Prostate gland (tissue), 2 donors: Measurements from ENCODE around the gene SMARCB1. TPM values are rescaled to one million over a fixed set of nuclear protein-coding genes. Genes with fewer than 3 reads are reported as not detected.

Experiments used
- DNase-seq: peaks from one replicate; pipeline ENCODE4 v3.0.0-alpha.2; 2019; ENCODE audit warnings: low spot score
- H3K27ac ChIP-seq, 2 donors: fragments of 200-600 bp; sonication (generic); 2 replicates each; pipeline ENCODE4 v1.5.1; 2017 to 2019
- H3K27me3 ChIP-seq: fragments of 200-600 bp; sonication (generic); replicated peaks from 2 replicates; pipeline ENCODE4 v1.5.1; 2019; ENCODE audit not compliant: insufficient read depth
- H3K36me3 ChIP-seq, 2 donors: fragments of 200-600 bp; sonication (generic); 1 replicate in 1 of 2; 2 replicates in 1 of 2; pipeline versions ENCODE4 v1.5.1 to v1.8.1; 2017 to 2019
- H3K4me1 ChIP-seq: fragments of 200-600 bp; sonication (generic); replicated peaks from 2 replicates; pipeline ENCODE4 v1.5.1; 2019
- H3K4me3 ChIP-seq, 2 donors: fragments of 200-600 bp; sonication (generic); 2 replicates each; pipeline ENCODE4 v1.5.1; 2017 to 2019
- H3K9me3 ChIP-seq: fragments of 200-600 bp; sonication (generic); 2 replicates; pipeline ENCODE4 v1.5.1; 2017
- POLR2A ChIP-seq: fragments of 450-650 bp; IDR thresholded peaks from one replicate; pipeline ENCODE4 v1.6.1; 2016; ENCODE audit warnings: antibody characterized with exemption, mild to moderate bottlenecking
- POLR2AphosphoS5 ChIP-seq: sonication (generic); formaldehyde crosslinking; IDR thresholded peaks from one replicate; pipeline ENCODE4 v1.6.1; 2017; ENCODE audit warnings: antibody characterized with exemption
- WGBS: methylation state at CpG from one replicate; pipeline ENCODE4 v1.1.5; 2018; 5-methylcytosine and 5-hydroxymethylcytosine counted together
- intact Hi-C: fragments of 100-400 bp; cut with DNase I; formaldehyde crosslinking; loops from one replicate; pipeline ENCODE4 v1.14.2; 2022
- total RNA-seq, 2 donors: library from RNA; depleted of rRNA; stranded (reverse); fragments of >200 nt; gene quantifications; one replicate each; pipeline ENCODE4 v1.1.0, GENCODE V29; 2016
- TF ChIP-seq, protein P1 (sequence below), 4 experiments: fragments of 200-600 bp in 2 of 4; fragments of 450-650 bp in 2 of 4; sonication (generic) in 2 of 4; IDR thresholded peaks; 1 replicate in 3 of 4; 2 replicates in 1 of 4; pipeline ENCODE4 v1.5.1; 2016 to 2019; ENCODE audit warnings: antibody characterized with exemption in 4 of 4, mild to moderate bottlenecking in 2 of 4, moderate library complexity in 2 of 4

Gene SMARCB1
- total RNA-seq, result 100 to 1,000 TPM in 1 of 2 donors, 10 to 100 TPM in 1; 77.2 to 136 TPM

DNA sequence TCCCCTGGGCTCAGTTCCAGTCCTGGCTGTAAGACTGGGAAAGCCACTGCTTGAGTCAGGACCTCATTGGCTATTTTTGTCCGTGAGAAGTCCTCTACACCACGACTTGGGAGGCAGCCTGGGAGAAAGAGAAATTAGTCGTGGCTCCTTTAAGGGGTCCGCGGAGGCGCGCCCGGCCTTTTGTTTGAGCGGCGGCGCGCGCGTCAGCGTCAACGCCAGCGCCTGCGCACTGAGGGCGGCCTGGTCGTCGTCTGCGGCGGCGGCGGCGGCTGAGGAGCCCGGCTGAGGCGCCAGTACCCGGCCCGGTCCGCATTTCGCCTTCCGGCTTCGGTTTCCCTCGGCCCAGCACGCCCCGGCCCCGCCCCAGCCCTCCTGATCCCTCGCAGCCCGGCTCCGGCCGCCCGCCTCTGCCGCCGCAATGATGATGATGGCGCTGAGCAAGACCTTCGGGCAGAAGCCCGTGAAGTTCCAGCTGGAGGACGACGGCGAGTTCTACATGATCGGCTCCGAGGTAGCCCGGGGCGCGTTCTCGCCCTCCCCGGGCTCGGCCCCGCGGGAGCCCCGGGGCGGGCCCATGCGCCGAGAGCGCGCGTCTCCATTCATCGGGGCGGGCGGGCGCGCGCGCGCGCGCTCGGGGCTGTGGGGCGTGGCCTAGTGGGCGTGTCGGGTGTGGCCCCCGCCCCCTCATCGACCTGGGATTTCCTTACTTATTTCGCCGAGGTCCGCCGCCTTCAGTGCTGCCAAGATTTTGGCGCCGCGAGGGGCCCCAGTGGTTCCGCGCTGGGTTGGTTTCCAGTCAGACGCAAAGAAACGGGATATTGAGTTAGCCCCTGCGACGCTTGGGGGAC, at the start of gene SMARCB1:
Gene SMARCB1 (plus strand): TSS at position 215 of the 848 bp plus-strand sequence. CDS start 204 bp downstream, at position 419.
- no peaks in the 10 kb centered on the region for H3K9me3 ChIP-seq
- DNase-seq, result peak; percentile 85
- peaks cover 2% of the 10 kb centered on the region for H3K4me1 ChIP-seq
- TF ChIP-seq POLR2AphosphoS5, result peak; percentile 60
- TF ChIP-seq POLR2A, result peak; percentile 68
- TF ChIP-seq, protein P1, sequence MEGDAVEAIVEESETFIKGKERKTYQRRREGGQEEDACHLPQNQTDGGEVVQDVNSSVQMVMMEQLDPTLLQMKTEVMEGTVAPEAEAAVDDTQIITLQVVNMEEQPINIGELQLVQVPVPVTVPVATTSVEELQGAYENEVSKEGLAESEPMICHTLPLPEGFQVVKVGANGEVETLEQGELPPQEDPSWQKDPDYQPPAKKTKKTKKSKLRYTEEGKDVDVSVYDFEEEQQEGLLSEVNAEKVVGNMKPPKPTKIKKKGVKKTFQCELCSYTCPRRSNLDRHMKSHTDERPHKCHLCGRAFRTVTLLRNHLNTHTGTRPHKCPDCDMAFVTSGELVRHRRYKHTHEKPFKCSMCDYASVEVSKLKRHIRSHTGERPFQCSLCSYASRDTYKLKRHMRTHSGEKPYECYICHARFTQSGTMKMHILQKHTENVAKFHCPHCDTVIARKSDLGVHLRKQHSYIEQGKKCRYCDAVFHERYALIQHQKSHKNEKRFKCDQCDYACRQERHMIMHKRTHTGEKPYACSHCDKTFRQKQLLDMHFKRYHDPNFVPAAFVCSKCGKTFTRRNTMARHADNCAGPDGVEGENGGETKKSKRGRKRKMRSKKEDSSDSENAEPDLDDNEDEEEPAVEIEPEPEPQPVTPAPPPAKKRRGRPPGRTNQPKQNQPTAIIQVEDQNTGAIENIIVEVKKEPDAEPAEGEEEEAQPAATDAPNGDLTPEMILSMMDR (IDR thresholded peaks at IDR 0.05), result peak in 2 of 4 experiments; percentile 11 to 16
- no peaks in the 10 kb centered on the region for H3K36me3 ChIP-seq
- under 1% methylated on average over 81 of the region's 97 CpGs for WGBS
- H3K27ac ChIP-seq, result peak within 1 kb of the TSS; percentile 100
- peak within 1 kb of the TSS; percentile 95 to 97 for H3K4me3 ChIP-seq
- intact Hi-C loops, result loop anchor here (5.0 kb wide), 1 partner anchor 60 kb away; no protein-coding TSS in a partner anchor
- H3K27me3 ChIP-seq, result no peaks in the 10 kb centered on the region

DNA sequence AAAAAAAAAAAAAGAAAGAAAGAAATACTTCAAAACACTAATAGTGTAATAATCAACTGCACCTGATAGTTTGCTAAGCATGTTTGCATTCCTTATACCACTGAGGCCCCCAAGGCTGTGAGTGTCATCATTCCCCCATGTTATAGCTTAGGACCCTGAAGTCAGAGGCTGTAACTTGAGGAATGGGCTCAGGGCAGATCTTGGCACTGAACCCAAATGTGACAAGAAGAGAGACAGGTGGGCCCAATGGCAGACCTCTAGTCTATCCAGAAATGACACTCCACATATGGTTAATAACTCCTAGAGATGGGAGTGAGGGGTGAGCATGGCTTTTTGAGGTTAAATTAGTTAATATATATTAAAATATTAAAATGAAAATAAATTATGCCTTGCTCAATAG, 49.1 kb upstream of the SMARCB1 start:
- Histone ChIP-seq H3K9me3 (no peaks in the 10 kb centered on the region), H3K27ac (no peak overlapping the region), H3K4me1 (no peaks in the 10 kb centered on the region), H3K36me3 (no peaks in the 10 kb centered on the region), H3K4me3 (no peak overlapping the region), H3K27me3 (no peaks in the 10 kb centered on the region)
- no peak for DNase-seq
- no peak for TF ChIP-seq POLR2AphosphoS5
- no peak for TF ChIP-seq POLR2A
- TF ChIP-seq, protein P1 (IDR thresholded peaks at IDR 0.05), result no peak
- intact Hi-C loops, result no loop called here

DNA sequence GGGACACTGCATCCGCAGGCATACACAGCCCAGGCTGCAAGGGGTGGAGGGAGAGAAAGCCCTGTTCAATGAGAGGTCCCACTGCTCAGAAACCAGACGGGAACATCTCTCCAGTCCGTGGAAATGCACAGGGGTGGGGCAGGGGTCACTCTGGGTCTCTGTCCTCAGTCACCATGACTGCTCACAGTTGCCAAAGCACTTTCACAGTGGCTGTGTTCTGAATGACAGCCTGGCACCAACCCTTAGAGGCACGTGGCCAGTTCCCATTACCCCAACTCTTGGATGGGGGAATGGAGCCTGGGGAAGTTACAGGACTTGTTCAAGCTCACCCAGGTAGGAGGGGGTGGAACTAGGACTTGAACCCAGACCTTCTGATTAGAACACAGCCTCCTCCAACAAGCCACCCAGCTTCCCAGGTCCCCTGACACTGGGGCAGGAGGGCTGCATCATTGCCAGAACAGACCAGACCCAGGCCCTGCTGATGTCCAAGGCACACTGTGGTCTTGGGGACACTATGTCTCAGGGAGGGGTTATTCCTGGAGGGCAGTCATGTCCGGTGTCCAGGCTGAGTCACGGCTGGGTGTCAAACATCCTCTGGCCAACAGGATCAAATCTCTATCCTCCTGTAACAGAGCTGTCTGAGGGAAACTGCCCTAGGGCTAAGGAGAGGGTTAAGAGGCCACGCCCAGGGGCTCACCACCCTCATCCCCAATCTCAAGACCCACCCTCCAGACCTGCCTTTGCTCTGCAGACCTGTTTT, 44.1 kb upstream of the SMARCB1 start:
- Histone ChIP-seq H3K9me3 (no peaks in the 10 kb centered on the region), H3K4me3 (no peak overlapping the region), H3K36me3 (peaks cover 9 to 19% of the 10 kb centered on the region in 2 donors), H3K27me3 (no peaks in the 10 kb centered on the region), H3K4me1 (no peaks in the 10 kb centered on the region), H3K27ac (no peak overlapping the region)
- 57% methylated on average over 7 of the region's 7 CpGs for WGBS
- no peak for DNase-seq
- TF ChIP-seq, protein P1 (IDR thresholded peaks at IDR 0.05), result no peak
- TF ChIP-seq POLR2AphosphoS5, result no peak
- no peak for TF ChIP-seq POLR2A
- intact Hi-C loops, result no loop called here

DNA sequence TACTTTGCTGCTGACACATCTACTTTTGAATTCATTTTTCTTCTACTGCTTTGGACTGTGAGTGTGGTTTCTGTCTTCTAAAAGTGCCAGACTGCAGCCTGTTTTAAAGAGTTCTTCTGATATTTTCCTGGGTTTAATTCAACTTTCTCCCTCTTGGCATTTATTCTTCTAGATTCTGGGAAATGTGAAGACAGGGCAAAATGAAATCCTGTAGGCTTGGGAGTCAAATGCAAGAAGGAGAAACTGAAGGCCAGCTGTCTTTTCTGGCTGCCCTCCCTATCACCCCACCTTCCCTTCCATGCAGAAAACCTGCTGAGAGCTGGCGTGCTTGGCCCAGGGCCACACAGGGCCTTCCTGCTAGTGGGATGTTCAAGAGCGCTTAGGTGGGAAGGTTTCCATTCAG, 43.5 kb upstream of the SMARCB1 start:
- Histone ChIP-seq H3K27ac (no peak overlapping the region), H3K4me3 (no peak overlapping the region), H3K9me3 (no peaks in the 10 kb centered on the region), H3K4me1 (no peaks in the 10 kb centered on the region), H3K27me3 (no peaks in the 10 kb centered on the region), H3K36me3 (peaks cover 9 to 19% of the 10 kb centered on the region in 2 donors)
- 57% methylated on average over 2 of the region's 2 CpGs for WGBS
- no peak for DNase-seq
- TF ChIP-seq POLR2AphosphoS5 (no peak), POLR2A (no peak)
- TF ChIP-seq, protein P1 (IDR thresholded peaks at IDR 0.05), result no peak
- intact Hi-C loops, result no loop called here
